ENCODE data around the gene ZYX. TPM values are rescaled to one million over a fixed set of nuclear protein-coding genes. Genes with fewer than 3 reads are reported as not detected.
"Not testable (repeated sequence)": the region's sequence is repeated elsewhere in the genome, so short reads cannot be mapped to it uniquely, and the experiment has no call there.

ZYX gene
- total RNA-seq, 3 donors from 2014 or later, result 89.0 to 94.2 (median 90.6) TPM

DNA sequence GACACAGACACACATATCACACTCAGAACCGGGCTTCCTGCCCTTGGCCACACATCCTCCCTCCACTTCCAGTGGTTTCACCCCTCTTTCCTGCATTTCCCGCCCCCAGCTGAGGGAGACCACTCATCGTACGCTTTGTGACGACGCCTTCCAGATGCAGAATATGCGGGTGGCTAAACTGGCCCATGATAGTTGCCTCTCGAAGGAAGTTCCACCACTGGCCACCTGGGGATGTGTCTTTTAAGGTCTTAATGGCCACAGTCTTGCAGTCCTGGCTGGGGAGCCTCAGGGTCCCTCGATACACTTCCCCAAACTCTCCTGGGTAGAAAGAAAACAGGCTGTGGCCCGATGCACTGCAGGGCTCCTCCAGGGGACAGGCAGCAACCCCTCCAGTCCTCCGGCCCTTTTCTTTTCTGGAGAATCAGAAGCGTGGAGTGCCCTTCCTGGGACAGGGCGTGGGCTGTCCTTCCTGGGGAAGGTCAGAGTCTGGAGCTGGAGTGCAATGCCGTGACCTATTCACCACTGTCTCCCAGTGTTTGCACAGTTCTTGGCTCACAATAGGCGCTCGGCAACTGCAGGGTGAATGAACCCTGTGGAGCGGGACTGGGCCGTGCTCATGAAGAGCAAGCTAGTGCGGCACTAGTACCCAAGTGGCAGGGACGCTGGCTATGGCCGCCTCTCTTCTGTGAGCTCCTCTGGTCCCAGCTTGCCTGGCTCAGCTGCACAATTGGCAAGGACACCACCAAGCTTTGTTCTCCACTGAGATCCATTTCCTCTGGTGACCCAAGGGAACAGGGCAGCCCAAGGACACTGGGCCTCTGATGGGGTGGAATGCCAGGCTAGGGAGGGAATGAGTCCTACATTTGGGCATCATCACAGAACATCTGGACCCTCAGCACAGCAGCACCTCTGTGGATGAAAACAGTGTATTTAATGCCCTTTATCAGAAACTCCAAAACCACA lies 14.3 kb downstream of the ZYX start:
- Mint-ChIP-seq H3K4me1 (ENCODE audit: low read depth) (peaks cover 9% of the 10 kb centered on the region), H3K4me3 (no peak overlapping the region), H3K9me3 (no peaks in the 10 kb centered on the region), H3K27me3 (ENCODE audit: low read depth) (no peaks in the 10 kb centered on the region), H3K36me3 (ENCODE audit: insufficient read depth) (peaks cover 8% of the 10 kb centered on the region)
- no peak for ATAC-seq
- no peak for DNase-seq

- H3K4me3 Mint-ChIP-seq, result no peak overlapping the region
- no peak for ATAC-seq
- peaks cover 9% of the 10 kb centered on the region for H3K4me1 Mint-ChIP-seq (ENCODE audit: low read depth)
- H3K27me3 Mint-ChIP-seq (ENCODE audit: low read depth), result no peaks in the 10 kb centered on the region
- DNase-seq, result no peak
- peaks cover 5% of the 10 kb centered on the region for H3K36me3 Mint-ChIP-seq (ENCODE audit: insufficient read depth)
- H3K9me3 Mint-ChIP-seq, result no peaks in the 10 kb centered on the region
Observed at GRCh38 chr7:143396182-143396581, 15.0 kb downstream of the ZYX start.

DNA sequence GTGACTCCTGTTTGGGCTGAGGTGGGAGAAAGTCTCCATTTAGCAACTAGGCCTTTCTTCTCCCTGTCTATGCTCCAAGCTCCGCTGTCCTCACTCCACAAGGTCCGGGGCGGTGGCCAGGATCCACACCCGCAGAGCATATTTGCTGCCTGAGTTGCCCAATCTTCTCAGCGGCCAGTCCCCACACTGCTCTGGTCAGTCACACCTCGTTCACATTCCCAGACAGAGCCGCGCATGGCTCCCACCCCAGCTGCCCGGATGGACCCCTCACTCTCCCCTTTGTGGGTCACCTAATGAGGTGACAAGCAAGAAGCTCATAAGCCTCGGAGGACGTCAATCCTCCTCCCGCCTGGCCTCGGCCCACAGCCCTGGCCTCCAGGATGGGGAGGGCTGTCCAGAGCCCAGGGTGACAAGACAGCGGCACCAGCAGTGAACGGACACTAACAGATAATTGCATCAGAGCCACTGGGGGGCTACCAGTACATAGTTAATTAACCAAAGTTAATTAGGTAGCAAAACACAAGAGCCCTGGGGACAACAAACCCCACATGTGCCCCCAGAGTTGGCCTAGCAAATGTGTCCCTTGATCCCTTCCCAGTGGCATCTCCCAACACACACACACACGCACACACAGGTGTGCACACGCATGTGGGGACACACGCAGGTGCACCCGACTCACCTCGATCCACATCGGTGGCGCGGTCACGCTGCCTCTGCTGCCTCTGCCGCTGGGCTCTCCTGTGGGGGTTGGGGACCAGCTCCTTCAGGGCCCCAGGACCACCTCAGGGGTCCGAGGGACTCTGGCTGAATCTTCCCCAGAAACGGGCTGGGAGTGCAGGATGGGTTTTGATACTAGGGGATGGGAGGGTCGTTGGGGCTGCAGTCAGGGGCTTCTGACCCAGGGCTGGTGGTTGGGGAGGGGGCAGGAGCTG lies 15.7 kb downstream of the ZYX start:
- Mint-ChIP-seq H3K9me3 (no peaks in the 10 kb centered on the region), H3K4me3 (no peak overlapping the region)

GRCh38 chr7:143397710-143398530 lies 16.8 kb downstream of the ZYX start:
- DNase-seq (no peak), ATAC-seq (no peak)
- H3K4me3 Mint-ChIP-seq, result no peak overlapping the region
- H3K27me3 Mint-ChIP-seq (ENCODE audit: low read depth), result no peaks in the 10 kb centered on the region
- H3K9me3 Mint-ChIP-seq, result no peaks in the 10 kb centered on the region
- peaks cover 4% of the 10 kb centered on the region for H3K36me3 Mint-ChIP-seq (ENCODE audit: insufficient read depth)
- H3K4me1 Mint-ChIP-seq (ENCODE audit: low read depth), result peaks cover 13% of the 10 kb centered on the region

More for the DNA sequence above, 15.7 kb downstream of the ZYX start:
- ATAC-seq, result no peak
- Mint-ChIP-seq H3K4me1 (ENCODE audit: low read depth) (peaks cover 9% of the 10 kb centered on the region), H3K27me3 (ENCODE audit: low read depth) (no peaks in the 10 kb centered on the region), H3K36me3 (ENCODE audit: insufficient read depth) (peaks cover 5% of the 10 kb centered on the region)
- DNase-seq, result no peak

GRCh38 chr7:143398616-143399015 lies 17.5 kb downstream of the ZYX start:
- H3K27me3 Mint-ChIP-seq (ENCODE audit: low read depth), result no peaks in the 10 kb centered on the region
- peaks cover 2% of the 10 kb centered on the region for H3K36me3 Mint-ChIP-seq (ENCODE audit: insufficient read depth)
- H3K4me3 Mint-ChIP-seq, result no peak overlapping the region
- H3K9me3 Mint-ChIP-seq, result no peaks in the 10 kb centered on the region
- ATAC-seq, result no peak
- DNase-seq, result no peak
- H3K4me1 Mint-ChIP-seq (ENCODE audit: low read depth), result peaks cover 16% of the 10 kb centered on the region

DNA sequence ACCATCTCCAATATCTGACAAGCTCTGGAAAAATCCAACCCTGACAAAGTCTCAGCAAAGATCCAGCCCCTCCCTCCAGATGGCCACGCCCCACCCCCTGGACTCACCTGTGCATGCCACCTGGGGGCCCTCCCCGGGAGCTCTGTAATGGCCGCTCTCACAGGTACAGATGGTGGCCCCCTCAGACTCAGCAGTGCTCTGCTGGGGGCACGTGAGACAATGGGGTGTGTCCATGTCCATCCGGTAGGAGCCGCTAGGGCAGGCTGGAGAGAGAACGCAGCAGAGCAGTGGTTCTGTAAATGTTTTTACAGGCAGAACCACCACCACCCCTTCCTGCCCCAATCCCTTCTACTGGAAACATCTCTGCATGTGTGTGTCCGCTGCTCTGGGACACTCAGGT lies 18.0 kb downstream of the ZYX start:
- H3K4me3 Mint-ChIP-seq, result no peak overlapping the region
- no peaks in the 10 kb centered on the region for H3K27me3 Mint-ChIP-seq (ENCODE audit: low read depth)
- DNase-seq, result no peak
- no peaks in the 10 kb centered on the region for H3K9me3 Mint-ChIP-seq
- H3K36me3 Mint-ChIP-seq (ENCODE audit: insufficient read depth), result peaks cover 2% of the 10 kb centered on the region
- H3K4me1 Mint-ChIP-seq (ENCODE audit: low read depth), result peaks cover 21% of the 10 kb centered on the region
- ATAC-seq, result no peak

- H3K9me3 Mint-ChIP-seq, result no peaks in the 10 kb centered on the region
- peaks cover 2% of the 10 kb centered on the region for H3K36me3 Mint-ChIP-seq (ENCODE audit: insufficient read depth)
- DNase-seq, result no peak
- peaks cover 21% of the 10 kb centered on the region for H3K4me1 Mint-ChIP-seq (ENCODE audit: low read depth)
- no peaks in the 10 kb centered on the region for H3K27me3 Mint-ChIP-seq (ENCODE audit: low read depth)
- no peak overlapping the region for H3K4me3 Mint-ChIP-seq
- no peak for ATAC-seq
Observed at GRCh38 chr7:143399642-143400041, 18.5 kb downstream of the ZYX start.

DNA sequence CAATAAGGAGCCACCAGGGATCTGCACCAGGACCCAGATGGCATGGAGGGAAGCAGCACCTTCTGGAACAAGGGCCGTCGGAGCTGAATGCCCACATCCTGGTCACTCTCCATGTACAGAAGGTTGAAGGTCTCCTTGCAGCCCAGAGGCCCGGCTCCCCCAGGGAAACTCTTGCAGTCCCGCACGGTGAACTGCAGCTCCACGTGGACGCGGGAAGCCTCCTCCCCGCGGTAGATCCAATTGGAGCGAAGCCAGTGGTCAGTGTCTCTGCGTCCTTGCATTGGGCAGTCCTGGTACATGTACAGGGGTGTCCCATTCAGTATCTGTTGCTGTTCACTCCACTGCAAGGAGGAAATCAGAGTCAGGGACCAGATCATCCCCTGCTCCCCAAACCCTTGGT lies 20.1 kb downstream of the ZYX start:
- Mint-ChIP-seq H3K9me3 (no peaks in the 10 kb centered on the region), H3K36me3 (ENCODE audit: insufficient read depth) (no peaks in the 10 kb centered on the region), H3K4me3 (no peak overlapping the region), H3K27me3 (ENCODE audit: low read depth) (no peaks in the 10 kb centered on the region), H3K4me1 (ENCODE audit: low read depth) (peaks cover 30% of the 10 kb centered on the region)
- ATAC-seq (no peak), DNase-seq (no peak)

DNA sequence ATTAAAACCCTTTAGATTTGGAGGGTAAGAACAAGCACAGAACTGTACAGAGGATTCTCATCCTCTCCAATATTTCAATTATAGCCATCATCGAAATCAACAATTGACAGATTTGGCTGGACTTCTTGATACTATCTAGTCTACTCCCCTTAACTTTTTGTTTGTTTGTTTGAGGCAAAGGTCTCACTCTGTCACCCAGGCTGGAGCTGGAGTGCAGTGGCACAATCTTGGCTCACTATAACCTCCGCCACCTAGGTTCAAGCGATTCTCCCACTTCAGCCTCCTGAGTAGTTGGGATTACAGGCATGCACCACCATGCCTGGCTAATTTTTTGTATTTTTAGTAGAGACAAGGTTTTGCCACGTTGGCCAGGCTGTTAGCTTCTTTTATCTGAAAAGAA lies 21.1 kb downstream of the ZYX start:
- not testable (repeated sequence) for H3K9me3 Mint-ChIP-seq; ATAC-seq; H3K27me3 Mint-ChIP-seq (ENCODE audit: low read depth); DNase-seq; H3K36me3 Mint-ChIP-seq (ENCODE audit: insufficient read depth); H3K4me3 Mint-ChIP-seq
- peaks cover 40% of the 10 kb centered on the region for H3K4me1 Mint-ChIP-seq (ENCODE audit: low read depth)

GRCh38 chr7:143405173-143406001 lies 24.2 kb downstream of the ZYX start:
- Mint-ChIP-seq H3K9me3 (no peaks in the 10 kb centered on the region), H3K4me1 (ENCODE audit: low read depth) (peaks cover 67% of the 10 kb centered on the region), H3K36me3 (ENCODE audit: insufficient read depth) (no peaks in the 10 kb centered on the region), H3K4me3 (no peak overlapping the region), H3K27me3 (ENCODE audit: low read depth) (peaks cover 2% of the 10 kb centered on the region)
- ATAC-seq (no peak), DNase-seq (no peak)

GRCh38 chr7:143406002-143406357 lies 24.8 kb downstream of the ZYX start:
- no peaks in the 10 kb centered on the region for H3K9me3 Mint-ChIP-seq
- no peaks in the 10 kb centered on the region for H3K36me3 Mint-ChIP-seq (ENCODE audit: insufficient read depth)
- ATAC-seq (no peak), DNase-seq (no peak)
- peaks cover 4% of the 10 kb centered on the region for H3K27me3 Mint-ChIP-seq (ENCODE audit: low read depth)
- peaks cover 70% of the 10 kb centered on the region for H3K4me1 Mint-ChIP-seq (ENCODE audit: low read depth)
- H3K4me3 Mint-ChIP-seq, result no peak overlapping the region

DNA sequence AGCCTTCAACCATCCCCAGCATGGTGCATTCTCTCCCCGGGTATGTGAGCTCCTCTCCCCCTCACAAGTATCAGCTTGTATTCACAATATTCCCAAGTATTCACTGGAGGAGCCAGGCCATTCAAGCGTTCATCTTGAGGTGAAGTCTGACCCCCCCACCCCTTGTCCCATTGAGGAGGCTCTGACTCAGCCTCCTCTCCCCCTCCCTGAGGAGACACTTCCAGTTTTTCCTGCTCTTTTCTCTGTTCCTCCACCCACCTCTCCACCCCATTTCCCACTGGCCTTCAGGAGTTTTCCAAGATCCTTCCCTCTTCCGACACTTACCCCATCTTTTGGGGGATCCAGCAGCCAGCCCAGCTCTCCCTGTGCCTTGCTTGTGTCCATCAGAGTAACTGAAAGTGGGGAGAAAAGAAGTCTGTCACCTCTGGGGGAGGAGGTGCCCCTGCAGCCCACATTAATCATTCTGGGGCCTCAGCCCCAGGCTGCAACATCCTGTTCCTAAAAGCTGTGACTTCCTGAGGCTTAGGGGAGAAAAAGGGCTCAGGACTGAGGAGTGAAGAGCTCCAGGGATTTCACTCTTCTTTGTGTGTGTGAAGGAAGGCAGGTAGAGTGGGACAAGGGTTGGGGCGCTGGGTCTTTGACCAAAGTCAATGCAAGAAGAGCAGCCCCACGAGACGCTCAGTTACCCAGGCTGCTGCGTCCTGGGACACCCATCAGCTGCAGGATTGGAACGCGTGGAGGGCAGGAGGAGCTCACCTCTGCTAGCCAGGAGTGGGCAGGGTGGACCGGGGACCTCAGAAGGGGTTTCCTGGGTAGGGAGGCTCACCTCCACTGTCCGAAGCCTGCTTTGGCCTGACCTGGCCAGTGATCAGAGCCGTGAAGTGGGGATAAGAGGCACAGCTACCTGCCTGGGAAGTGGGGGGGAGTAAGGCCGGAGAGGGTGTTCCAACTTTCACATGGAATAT lies 26.4 kb downstream of the ZYX start:
- peaks cover 72% of the 10 kb centered on the region for H3K4me1 Mint-ChIP-seq (ENCODE audit: low read depth)
- ATAC-seq (peak; percentile 72 to 75), DNase-seq (no peak)
- peaks cover 4% of the 10 kb centered on the region for H3K27me3 Mint-ChIP-seq (ENCODE audit: low read depth)
- H3K36me3 Mint-ChIP-seq (ENCODE audit: insufficient read depth), result no peaks in the 10 kb centered on the region
- H3K4me3 Mint-ChIP-seq, result peak overlapping the region; percentile 81
- no peaks in the 10 kb centered on the region for H3K9me3 Mint-ChIP-seq

All from activated T-cell treated with anti-CD3 and anti-CD28 coated beads, Interleukin-2, amount 50 U/mL, for 4 hours (primary cell).